ENCODE results near the gene TREX2. TPM values are rescaled to one million over a fixed set of nuclear protein-coding genes. Genes with fewer than 3 reads are reported as not detected.
A peak's percentile ranks its signal among the peaks of the same experiment; 100 is the strongest.

The TREX2 gene
- total and polyA plus RNA-seq, 2 of the 8 experiments (the other 6 are each of a cell fraction or from before 2014, with no cell fraction given), result 0.71 to 0.80 TPM

GRCh38 chrX:153416781-153417450 is 28.9 kb downstream of the TREX2 start:
- Histone ChIP-seq H3K23me2 (ENCODE audit: low read depth, low read length) (no peaks in the 10 kb centered on the region), H4K20me1 (replicated peaks in 1 of 2; ENCODE audit: control insufficient read depth in 1 of 2, insufficient read depth in 2 of 2, low read length in 2 of 2) (no peaks in the 10 kb centered on the region), H3K18ac (ENCODE audit: extremely low read depth, low read length) (no peak overlapping the region), H4K91ac (replicated peaks; ENCODE audit: insufficient read length, low read length) (no peak overlapping the region), H3K4ac (replicated peaks; ENCODE audit: insufficient read length, low read depth, low read length) (no peak overlapping the region), H3K36me3 (ENCODE audit: control insufficient read depth in 2 of 4, insufficient read depth in 4 of 4, low read length in 3 of 4) (no peaks in the 10 kb centered on the region), H2BK12ac (ENCODE audit: low read depth, low read length) (no peak overlapping the region), H3K79me1 (ENCODE audit: low read depth, low read length) (no peaks in the 10 kb centered on the region), H2AFZ (ENCODE audit: low read length) (no peak overlapping the region), H2BK20ac (ENCODE audit: low read length) (no peak overlapping the region), H4K8ac (ENCODE audit: extremely low read depth, insufficient read depth, low read length) (no peak overlapping the region; the same call in 1 of the 2 replicates), H3K4me2 (ENCODE audit: insufficient read depth in 1 of 2, low read depth in 2 of 2, low read length in 2 of 2) (no peak overlapping the region), H2BK5ac (ENCODE audit: low read depth, low read length) (no peak overlapping the region), H3K4me1 (replicated peaks in 1 of 4; ENCODE audit: control insufficient read depth in 3 of 4, insufficient read depth in 4 of 4, low read length in 3 of 4) (0 out of 7 replicates have a peak, but pooled peaks cover 0 to 4% (median 2%) of the 10 kb centered on the region in 4 experiments), H3K23ac (ENCODE audit: insufficient read length) (no peak overlapping the region), H3K27me3 (replicated peaks in 1 of 4; ENCODE audit: control insufficient read depth in 3 of 4, extremely low read depth in 1 of 4, insufficient read depth in 3 of 4, low read length in 3 of 4) (peaks cover 4 to 9% (median 7%) of the 10 kb centered on the region in 4 experiments; a peak in 6 of 7 replicates), H3K14ac (ENCODE audit: insufficient read length) (no peak overlapping the region), H2BK120ac (replicated peaks; ENCODE audit: low read depth, low read length) (no peak overlapping the region), H2AK5ac (ENCODE audit: low read depth, low read length) (no peak overlapping the region), H3K9ac (replicated peaks in 1 of 4; ENCODE audit: extremely low read depth in 1 of 4, low read depth in 3 of 4, low read length in 3 of 4) (no peak overlapping the region), H3K56ac (replicated peaks; ENCODE audit: insufficient read length, low read depth, low read length) (no peak overlapping the region), H3K9me3 (ENCODE audit: insufficient read depth in 2 of 2, low read depth in 1 of 2, low read length in 1 of 2) (no peaks in the 10 kb centered on the region), H3K4me3 (ENCODE audit: extremely low read depth in 1 of 4, insufficient read depth in 2 of 4, low read depth in 3 of 4, low read length in 4 of 4) (no peak overlapping the region), H2BK15ac (ENCODE audit: low read length) (no peak overlapping the region), H3K27ac (ENCODE audit: low read depth, low read length) (no peak overlapping the region), H3K79me2 (ENCODE audit: control insufficient read depth in 1 of 2, insufficient read depth in 2 of 2, low read length in 2 of 2) (no peaks in the 10 kb centered on the region), H4K5ac (ENCODE audit: insufficient read length, low read depth, low read length) (no peak overlapping the region)
- DNase-seq (ENCODE audit: low read depth in 1 of 2, low spot score in 2 of 2), result no peak
- FAIRE-seq, result peak; percentile 72
- 72% methylated on average over 12 of the region's 12 CpGs; no CpG with 5 or more reads in 1 of the 2 experiments for WGBS, 2 experiments (ENCODE audit: extremely low coverage in 1 of 2, insufficient coverage in 1 of 2, insufficient read length in 1 of 2, insufficient replicate concordance in 2 of 2, low coverage in 1 of 2, low lambda C conversion rate in 2 of 2, missing lambda C conversion rate in 1 of 2)
- ChIA-PET CTCF (ENCODE audit: partially characterized antibody) (interaction anchor here (0.6 to 0.8 kb wide), 2 partner anchors 18 to 1196 kb away, joined by 3 read pairs; no protein-coding TSS in a partner anchor), POLR2A (ENCODE audit: partially characterized antibody) (no interaction called here)
- no peak for TF ChIP-seq CTCF (IDR thresholded peaks at IDR 0.05; ENCODE audit: control extremely low read depth in 1 of 3, insufficient read depth in 1 of 3, low read depth in 1 of 3, low read length in 3 of 3)
- no peak for TF ChIP-seq FOSL1 (IDR thresholded peaks at IDR 0.05; ENCODE audit: insufficient read depth, low read depth, low read length)
- TF ChIP-seq E2F6 (IDR thresholded peaks at IDR 0.05), result peak; percentile 57; the same call in 1 of the 2 replicates
- no peak for TF ChIP-seq ZNF274 (IDR thresholded peaks at IDR 0.05; ENCODE audit: borderline replicate concordance, extremely low read depth, low read length)

Data from H1 (cell line).